Activated CD8-positive, alpha-beta T cell treated with anti-CD3 and anti-CD28 coated beads for 36 hours (primary cell): Measurements from ENCODE around the gene ARMH2. TPM values are rescaled to one million over a fixed set of nuclear protein-coding genes. Genes with fewer than 3 reads are reported as not detected.
"Not testable (repeated sequence)": the region's sequence is repeated elsewhere in the genome, so short reads cannot be mapped to it uniquely, and the experiment has no call there.

ENCODE experiments used
- ATAC-seq: fragments of 200-7000 bp; cut with Tn5 transposase; one replicate; pipeline ENCODE4 v1.10.0; 2021; ENCODE audit warnings: mild to moderate bottlenecking, moderate library complexity
- CTCF ChIA-PET: fragments of 350-600 bp; sonication (Branson Sonifier 250); formaldehyde crosslinking; loops from one replicate; lab custom pipeline; 2021; ENCODE audit warnings: antibody characterized with exemption; lab: Charles Lee
- POLR2A ChIA-PET: fragments of 350-600 bp; sonication (Branson Sonifier 250); formaldehyde crosslinking; loops from one replicate; lab custom pipeline; 2021; ENCODE audit warnings: antibody characterized with exemption; lab: Charles Lee
- DNase-seq: peaks from one replicate; pipeline ENCODE4 v3.0.0-alpha.2; 2020
- H3K27ac Mint-ChIP-seq: one replicate; pipeline ENCODE4 v1.8.0; 2021; ENCODE audit warnings: mild to moderate bottlenecking, mixed read lengths
- H3K27me3 Mint-ChIP-seq: one replicate; pipeline ENCODE4 v1.8.0; 2021; ENCODE audit warnings: mixed read lengths
- H3K36me3 Mint-ChIP-seq: one replicate; pipeline ENCODE4 v1.8.0; 2021; ENCODE audit warnings: low read depth, mixed read lengths
- H3K4me1 Mint-ChIP-seq: one replicate; pipeline ENCODE4 v1.8.0; 2021; ENCODE audit warnings: low read depth, mixed read lengths
- H3K4me3 Mint-ChIP-seq: one replicate; pipeline ENCODE4 v1.8.0; 2021; ENCODE audit warnings: mild to moderate bottlenecking, moderate library complexity, mixed read lengths
- H3K9me3 Mint-ChIP-seq: one replicate; pipeline ENCODE4 v1.8.0; 2021; ENCODE audit warnings: mixed read lengths
- CTCF ChIP-seq: fragments of 200-600 bp; IDR thresholded peaks from one replicate; pipeline ENCODE4 v1.8.0; 2022; ENCODE audit warnings: antibody characterized with exemption, mild to moderate bottlenecking
- intact Hi-C: fragments of 100-400 bp; cut with micrococcal nuclease; formaldehyde crosslinking; loops from one replicate; pipeline ENCODE4 v1.10.0; 2022
- total RNA-seq, 2 experiments: library from RNA; stranded (reverse); gene quantifications; one replicate each; pipeline ENCODE4 v1.2.3, GENCODE V29; 2021

Gene ARMH2
- total RNA-seq, 2 experiments from 2014 or later = 0.40 TPM; not detected in 1

GRCh38 chr6:24759718-24760117 is 39.0 kb downstream of the ARMH2 start:
- no peak for ATAC-seq
- Mint-ChIP-seq H3K27ac (no peak overlapping the region), H3K36me3 (no peaks in the 10 kb centered on the region), H3K9me3 (no peaks in the 10 kb centered on the region), H3K4me1 (peaks cover 4% of the 10 kb centered on the region), H3K4me3 (no peak overlapping the region), H3K27me3 (no peaks in the 10 kb centered on the region)
- DNase-seq = no peak
- no peak for TF ChIP-seq CTCF
- ChIA-PET CTCF (interaction anchor here (2.5 to 3.2 kb wide), 2 partner anchors 26 to 178 kb away, joined by 6 to 10 read pairs; no protein-coding TSS in a partner anchor), POLR2A (no interaction called here)
- intact Hi-C loops = no loop called here

- Mint-ChIP-seq H3K27ac (no peak overlapping the region), H3K36me3 (no peaks in the 10 kb centered on the region), H3K4me3 (no peak overlapping the region), H3K9me3 (no peaks in the 10 kb centered on the region), H3K4me1 (peaks cover 4% of the 10 kb centered on the region), H3K27me3 (no peaks in the 10 kb centered on the region)
- no peak for ATAC-seq
- intact Hi-C loops = no loop called here
- POLR2A ChIA-PET = no interaction called here
- TF ChIP-seq CTCF = no peak
- DNase-seq = no peak
- CTCF ChIA-PET = interaction anchor here (1.4 to 1.9 kb wide), 2 partner anchors 9 to 177 kb away, joined by 3 to 11 read pairs; no protein-coding TSS in a partner anchor
Observed at GRCh38 chr6:24757611-24758010, 41.1 kb downstream of the ARMH2 start.

GRCh38 chr6:24755279-24755678 is 43.4 kb downstream of the ARMH2 start:
- no peak for TF ChIP-seq CTCF
- POLR2A ChIA-PET = no interaction called here
- Mint-ChIP-seq H3K27me3 (no peaks in the 10 kb centered on the region), H3K4me3 (no peak overlapping the region), H3K9me3 (no peaks in the 10 kb centered on the region), H3K27ac (no peak overlapping the region), H3K36me3 (no peaks in the 10 kb centered on the region), H3K4me1 (no peaks in the 10 kb centered on the region)
- intact Hi-C loops = no loop called here
- ATAC-seq = no peak
- CTCF ChIA-PET = no interaction called here
- DNase-seq = no peak

- H3K36me3 Mint-ChIP-seq, H3K27ac Mint-ChIP-seq, H3K4me3 Mint-ChIP-seq, ATAC-seq, H3K27me3 Mint-ChIP-seq, H3K9me3 Mint-ChIP-seq, DNase-seq, CTCF ChIA-PET, H3K4me1 Mint-ChIP-seq, intact Hi-C loops: not testable (repeated sequence)
- POLR2A ChIA-PET = interaction anchor here (1.4 to 1.7 kb wide), 2 partner anchors 11 to 21 kb away, joined by 5 to 6 read pairs; no protein-coding TSS in a partner anchor
Observed at GRCh38 chr6:24754378-24754777, 44.3 kb downstream of the ARMH2 start.

- ChIA-PET CTCF (interaction anchor here (0.9 to 1.6 kb wide), 5 partner anchors 11 to 259 kb away, joined by 3 to 5 read pairs (median 3); partner anchors contain the start of gene ALDH5A1), POLR2A (interaction anchor here (0.9 to 1.7 kb wide), 3 partner anchors 10 to 111 kb away, joined by 3 to 6 read pairs (median 5); no protein-coding TSS in a partner anchor)
- DNase-seq (no peak), ATAC-seq (no peak)
- Mint-ChIP-seq H3K9me3 (no peaks in the 10 kb centered on the region), H3K27me3 (peaks cover 2% of the 10 kb centered on the region), H3K36me3 (no peaks in the 10 kb centered on the region), H3K27ac (no peak overlapping the region), H3K4me3 (no peak overlapping the region), H3K4me1 (no peaks in the 10 kb centered on the region)
- no peak for TF ChIP-seq CTCF
- intact Hi-C loops = no loop called here
Observed at GRCh38 chr6:24753545-24753944, 45.2 kb downstream of the ARMH2 start.
